IPS DF 19.7 (cell line): Measurements from ENCODE around the gene OR4E2.
"Not testable (repeated sequence)": the region's sequence is repeated elsewhere in the genome, so short reads cannot be mapped to it uniquely, and the experiment has no call there.

ENCODE experiments used
- DNase-seq: peaks from one replicate; pipeline ENCODE4 v3.0.0-alpha.2; 2013; ENCODE audit warnings: low read depth, low spot score

OR4E2 gene

DNA sequence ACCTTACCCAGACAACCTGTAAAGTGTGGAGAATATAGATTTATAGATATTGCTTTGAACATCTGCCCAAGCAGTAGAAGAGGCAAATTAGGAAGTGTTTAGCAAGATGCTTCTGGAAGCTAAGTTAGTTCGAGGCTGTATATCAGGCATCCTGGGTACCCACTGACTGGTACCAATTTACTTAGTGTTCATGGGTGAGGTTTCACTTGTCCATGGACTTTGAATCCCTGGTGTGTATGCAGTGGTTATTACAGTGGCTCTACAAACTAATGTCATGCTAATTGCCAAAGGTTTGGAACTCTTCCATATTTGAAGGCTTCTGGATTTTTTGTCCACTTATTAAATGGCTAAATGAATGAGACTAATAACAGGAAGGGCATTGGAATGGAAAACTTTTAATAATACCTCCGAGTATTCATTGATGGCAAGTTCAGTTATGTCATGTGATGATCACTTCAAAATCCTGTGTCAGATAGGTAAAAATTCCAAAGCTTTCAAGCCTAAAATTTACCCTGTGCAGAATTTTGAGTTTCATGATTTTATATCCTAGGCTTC, at the start of gene OR4E2:
OR4E2 (plus strand) TSS at position 505 of the 555 bp plus-strand sequence. CDS start 11,248 bp downstream, outside the sequence.
- no peak for DNase-seq

DNA sequence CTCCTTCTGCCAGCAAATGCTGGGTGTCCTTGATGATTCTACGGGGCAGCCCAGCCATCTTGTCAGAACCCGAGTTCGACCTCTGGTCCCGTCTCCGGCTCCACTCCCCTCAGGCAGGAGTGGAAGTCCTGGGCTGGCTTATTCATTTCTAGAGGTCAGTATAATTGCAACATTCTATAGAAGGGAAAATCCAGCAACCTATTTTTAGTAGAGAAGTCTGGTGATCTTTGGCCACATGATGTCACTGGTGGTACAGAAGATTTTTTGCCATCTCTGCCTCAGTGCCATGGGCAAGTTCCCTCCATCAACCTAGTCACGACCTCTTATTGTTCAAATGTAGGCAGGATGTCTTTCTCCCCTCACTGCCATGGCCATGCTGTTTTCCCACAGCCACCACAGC, 41.3 kb upstream of the OR4E2 start:
- DNase-seq, result no peak

DNA sequence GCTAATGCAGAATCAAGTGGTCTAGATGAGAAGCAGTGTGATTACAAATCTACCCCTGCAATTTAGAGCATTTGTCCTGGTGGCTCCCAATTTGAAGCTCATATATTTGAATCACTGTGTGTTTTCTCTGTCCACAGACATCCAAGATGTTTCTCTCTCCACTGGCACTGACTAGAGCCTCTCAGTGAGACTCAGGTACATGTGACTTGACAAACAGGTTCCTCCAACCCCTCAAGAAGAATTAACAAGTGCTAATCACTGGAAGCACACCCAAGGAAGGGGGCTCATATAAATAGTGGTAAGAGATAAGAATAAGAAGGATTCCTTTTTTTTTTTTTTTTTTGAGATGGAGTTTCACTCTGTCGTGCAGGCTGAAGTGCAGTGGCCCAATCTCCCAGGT, 39.4 kb upstream of the OR4E2 start:
- no peak for DNase-seq

DNA sequence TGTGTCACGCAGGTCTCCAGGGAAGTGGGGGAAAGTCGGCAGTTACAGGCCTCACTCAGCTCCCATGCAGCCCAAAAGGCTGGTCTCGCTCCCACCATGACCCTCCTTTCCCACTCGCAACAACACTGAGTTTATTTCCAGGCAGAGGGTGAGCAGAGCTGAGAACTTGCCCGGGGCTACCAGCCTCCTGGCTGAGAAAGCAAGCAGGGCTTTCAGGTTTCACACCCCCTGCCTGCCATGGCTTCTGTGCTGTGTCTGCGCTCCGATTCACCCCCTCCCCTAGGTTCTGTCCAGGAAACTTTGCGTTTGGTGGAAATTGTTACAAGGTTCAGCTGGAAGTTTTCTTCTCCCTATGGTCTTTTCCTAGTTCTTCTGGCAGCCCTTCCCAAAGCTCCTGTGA, 36.0 kb upstream of the OR4E2 start:
- no peak for DNase-seq

DNA sequence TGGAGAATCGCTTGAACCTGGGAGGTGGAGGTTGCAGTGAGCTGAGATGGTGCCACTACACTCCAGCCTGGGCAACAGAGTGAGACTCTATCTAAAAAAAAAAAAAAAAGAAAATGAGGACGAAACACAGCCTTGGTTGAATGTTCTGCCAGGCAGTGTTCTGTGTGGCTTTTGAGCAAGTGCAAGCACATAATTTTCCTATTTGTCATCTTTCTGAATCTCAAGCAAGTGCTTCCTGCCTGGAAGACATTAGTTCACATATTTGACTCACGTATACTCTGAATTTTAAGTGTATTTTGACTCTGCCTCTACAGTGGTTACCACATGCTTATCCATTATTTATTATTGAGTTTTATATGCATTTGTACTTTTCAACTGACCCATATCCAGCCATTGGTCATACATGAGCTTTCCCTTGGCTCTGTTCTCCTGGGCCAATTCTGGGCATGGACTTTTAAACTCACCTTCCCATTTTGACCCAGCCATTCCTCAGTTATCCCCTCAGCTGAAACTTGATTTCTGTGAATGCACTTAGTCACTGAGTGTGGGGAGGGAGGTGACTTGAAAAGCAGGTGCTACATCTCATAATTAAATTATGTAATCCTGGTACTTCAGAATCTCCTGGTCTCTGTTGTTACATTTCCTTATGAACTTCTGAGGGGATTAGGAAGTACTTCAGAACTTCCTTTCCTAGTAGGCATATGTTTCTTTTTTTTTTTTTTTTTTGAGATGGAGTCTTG, 27.0 kb upstream of the OR4E2 start:
- no peak for DNase-seq

DNA sequence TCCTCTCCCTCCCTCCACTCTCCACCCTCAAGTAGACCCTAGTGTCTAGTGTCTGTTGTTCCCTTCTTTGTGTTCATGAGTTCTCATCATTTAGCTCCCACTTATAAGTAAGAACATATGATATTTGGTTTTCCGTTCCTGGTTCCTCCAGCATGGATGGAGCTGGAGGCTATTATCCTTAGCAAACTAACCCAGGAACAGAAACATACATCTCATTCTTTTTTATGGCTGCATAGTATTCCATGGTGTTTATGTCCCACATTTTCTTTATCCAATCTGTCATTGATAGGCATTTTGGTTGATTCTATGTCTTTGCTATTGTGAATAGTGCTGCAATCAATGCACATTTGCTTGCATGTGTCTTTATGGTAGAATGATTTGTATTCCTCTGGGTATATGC, 23.1 kb upstream of the OR4E2 start:
- not testable (repeated sequence) for DNase-seq

DNA sequence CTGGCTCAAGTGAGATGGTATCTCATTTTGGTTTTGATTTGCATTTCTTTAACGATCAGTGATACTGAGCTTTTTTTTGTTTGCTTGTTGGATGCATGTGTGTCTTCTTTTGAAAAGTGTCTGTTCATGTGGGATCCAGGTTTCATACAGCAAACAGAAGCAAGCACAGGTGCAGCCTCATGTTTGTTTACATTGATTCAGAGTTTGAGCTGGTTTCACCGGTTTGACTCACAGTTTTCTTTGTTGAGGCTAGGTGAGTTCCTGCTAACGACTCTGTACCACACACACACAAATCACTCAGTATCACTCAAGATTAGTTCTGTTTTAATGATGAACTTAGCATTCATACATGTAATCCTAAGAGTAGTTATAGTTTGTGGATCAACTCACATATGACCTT, 22.6 kb upstream of the OR4E2 start:
- DNase-seq, result no peak

DNA sequence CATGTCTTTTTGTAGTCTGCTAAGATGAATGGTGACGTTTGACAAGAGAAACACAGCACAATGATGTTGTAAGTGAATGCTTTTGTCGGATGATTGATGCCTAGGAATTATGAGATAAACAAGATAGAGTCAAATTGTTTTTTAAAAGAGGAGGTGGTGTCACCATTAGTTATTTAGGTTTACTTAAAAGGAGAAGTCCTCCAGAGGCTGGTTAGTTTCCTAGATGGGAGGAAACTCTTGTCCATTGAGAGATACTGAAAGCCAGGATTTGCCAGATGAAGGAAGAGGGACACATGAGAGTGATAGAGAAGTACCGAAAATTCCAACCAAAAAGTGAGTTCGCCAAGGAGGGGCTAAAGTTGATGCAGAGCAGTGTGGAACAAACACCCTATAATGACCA, 18.8 kb upstream of the OR4E2 start, which contains the start of gene OR10G2:
OR10G2 (minus strand) TSS at position 101 of the 400 bp plus-strand sequence; CDS start at position 3, 98 bp downstream.
- DNase-seq, result no peak

DNA sequence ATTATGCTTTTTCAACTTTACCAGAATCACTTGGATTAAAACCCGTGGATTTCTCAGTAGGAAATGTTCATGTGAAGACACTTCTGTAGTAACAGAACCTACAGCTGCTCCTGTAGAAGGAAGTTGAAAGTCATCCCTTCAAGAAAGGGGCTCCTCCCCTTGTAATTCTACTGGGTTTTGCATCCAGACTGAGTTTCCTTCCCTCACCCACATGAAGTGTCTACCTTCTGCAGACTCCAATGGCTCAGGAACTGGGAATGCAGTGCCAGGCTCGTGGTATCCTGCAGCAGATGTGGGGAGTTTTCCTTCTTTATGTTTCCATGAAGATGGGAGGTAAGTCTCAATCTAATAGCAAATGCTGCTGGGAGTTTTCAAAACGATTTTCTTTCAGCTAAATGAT, 11.0 kb upstream of the OR4E2 start:
- no peak for DNase-seq

GRCh38 chr14:21643407-21643806, 10.2 kb upstream of the OR4E2 start:
- no peak for DNase-seq

DNA sequence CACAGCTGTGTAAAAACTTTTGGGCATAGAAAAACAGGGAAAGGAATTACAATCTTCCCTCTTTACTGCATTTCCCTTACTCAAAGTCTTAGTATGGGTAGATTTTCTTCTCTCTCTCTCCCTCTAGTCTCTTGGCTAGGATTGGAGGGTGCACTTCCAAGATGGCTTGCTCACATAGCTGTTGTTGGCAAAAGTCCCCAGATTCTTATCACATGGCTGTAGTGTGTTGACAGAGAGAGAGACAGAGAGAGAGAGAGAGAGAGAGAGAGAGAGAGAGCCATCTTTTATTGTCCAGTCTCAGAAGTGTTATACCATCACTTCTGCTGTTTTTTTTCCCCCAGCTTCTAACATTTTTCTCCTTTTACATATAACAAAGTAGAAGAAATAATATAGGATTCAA, 6.3 kb upstream of the OR4E2 start:
- DNase-seq, result no peak

GRCh38 chr14:21652209-21652808, 1.3 kb upstream of the OR4E2 start:
- DNase-seq, result no peak

DNA sequence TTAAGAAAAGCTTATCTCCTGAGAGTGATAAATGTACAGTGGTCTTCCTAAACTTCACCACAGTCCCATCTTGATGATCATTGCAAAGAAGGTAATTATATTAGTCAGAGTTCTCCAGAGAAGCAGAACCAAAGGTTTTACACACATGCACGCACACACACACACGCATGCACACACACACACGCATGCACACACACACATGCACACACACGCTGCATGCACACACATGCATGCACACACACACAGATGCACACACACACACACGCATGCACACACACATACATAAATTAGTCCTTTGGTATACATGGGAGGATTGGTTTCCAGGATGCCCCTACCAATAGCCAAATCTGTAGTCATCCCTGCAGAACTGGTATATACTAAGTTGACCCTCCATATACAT, 580 bp downstream of the OR4E2 start:
- no peak for DNase-seq

DNA sequence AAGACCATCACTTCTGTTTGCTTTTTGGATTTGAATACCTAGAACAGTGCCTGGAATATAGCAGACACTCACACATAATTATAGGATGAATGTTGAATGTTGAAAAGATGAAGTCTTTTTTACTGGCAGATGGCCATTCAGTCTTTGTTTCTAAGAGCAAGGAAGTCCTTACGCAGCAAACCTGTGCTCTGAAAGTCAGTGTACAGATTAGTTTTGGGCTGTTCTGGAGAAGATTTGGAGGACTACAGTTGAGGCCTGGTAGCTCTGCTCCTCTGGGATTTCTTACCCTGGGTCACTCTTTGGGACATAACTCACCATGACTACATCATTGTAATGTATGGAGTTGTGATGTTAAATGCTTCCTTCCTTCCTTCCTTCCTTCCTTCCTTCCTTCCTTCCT, 3.3 kb downstream of the OR4E2 start:
- DNase-seq, result no peak

DNA sequence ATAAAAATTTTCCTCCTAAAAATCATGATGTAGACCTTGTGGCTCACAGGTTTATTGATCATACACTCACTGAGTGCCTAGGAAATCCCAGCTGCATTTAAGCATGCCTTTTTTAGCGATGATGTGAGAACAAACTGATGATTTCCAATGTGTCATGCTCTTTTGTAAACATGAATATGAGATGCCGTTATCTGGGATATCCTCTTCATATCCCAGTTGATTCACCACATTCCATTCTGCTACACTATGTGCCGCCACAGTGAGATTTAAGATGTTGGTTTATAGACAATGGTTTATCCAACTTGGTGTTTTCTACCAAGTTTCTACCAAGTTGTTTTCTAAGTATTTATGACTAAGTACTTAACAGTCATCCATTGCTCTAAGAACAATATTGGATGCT, 14.7 kb downstream of the OR4E2 start:
- DNase-seq, result no peak

DNA sequence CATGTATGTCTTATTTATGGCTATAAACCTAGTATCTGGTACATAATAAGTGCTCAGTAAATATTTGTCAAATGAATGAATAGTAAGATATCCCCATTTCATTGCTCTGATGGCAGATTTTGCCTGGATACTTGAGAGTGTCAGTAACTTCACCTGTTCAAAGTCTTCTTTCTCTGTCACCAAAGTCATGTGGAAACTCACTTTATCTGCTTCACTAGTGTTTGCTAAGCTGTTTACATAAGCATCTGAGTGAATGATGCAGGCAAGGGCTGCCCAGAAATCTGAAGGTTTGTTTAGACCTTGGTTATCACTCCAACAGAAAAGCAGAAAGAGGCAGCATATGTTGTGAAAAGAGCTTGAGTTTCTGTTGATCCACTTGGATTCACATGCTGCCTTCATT, 15.6 kb downstream of the OR4E2 start:
- no peak for DNase-seq

DNA sequence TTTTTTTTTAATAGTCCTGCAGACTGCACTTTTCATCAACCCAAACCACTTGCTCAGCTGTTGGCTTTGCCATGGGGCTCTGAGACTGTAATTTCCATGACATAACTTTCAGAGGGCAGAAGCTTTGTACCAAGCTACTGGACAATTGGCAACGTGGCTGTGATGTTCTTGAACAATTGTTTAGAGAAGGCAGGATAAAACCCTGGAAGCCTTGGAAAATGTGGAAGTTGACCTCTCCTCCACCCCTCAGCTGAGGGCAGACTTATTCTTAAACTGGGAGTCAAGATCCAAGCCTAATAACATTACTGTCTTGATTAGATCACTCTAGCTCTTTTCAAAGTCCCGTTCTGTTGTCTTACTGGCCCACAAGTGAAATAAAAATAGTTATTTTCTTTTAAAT, 17.7 kb downstream of the OR4E2 start:
- no peak for DNase-seq

GRCh38 chr14:21672116-21672515, 18.5 kb downstream of the OR4E2 start:
- DNase-seq, result no peak

DNA sequence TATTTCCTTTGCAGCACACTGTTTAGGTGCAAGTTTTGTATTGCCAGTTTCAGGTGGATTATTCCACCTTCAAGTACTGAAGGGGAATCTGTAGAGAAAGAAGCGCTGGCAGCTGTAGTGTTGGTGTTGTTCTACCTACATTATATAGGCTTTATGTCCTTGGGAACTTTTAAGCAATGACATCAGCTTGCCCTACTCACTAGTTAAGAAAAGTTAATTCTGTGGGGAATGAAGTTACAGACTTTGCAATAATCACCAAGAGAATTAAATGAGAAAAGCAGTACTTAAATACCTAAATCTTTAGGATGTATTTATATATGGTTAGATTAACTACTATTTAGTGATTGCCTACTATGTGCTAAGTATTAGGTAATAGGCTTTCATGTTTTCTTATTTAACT, 20.1 kb downstream of the OR4E2 start, which contains the start of gene OR4E1:
OR4E1 (minus strand) TSS at position 101 of the 400 bp plus-strand sequence. CDS start 2,883 bp downstream, outside the sequence.
- no peak for DNase-seq

DNA sequence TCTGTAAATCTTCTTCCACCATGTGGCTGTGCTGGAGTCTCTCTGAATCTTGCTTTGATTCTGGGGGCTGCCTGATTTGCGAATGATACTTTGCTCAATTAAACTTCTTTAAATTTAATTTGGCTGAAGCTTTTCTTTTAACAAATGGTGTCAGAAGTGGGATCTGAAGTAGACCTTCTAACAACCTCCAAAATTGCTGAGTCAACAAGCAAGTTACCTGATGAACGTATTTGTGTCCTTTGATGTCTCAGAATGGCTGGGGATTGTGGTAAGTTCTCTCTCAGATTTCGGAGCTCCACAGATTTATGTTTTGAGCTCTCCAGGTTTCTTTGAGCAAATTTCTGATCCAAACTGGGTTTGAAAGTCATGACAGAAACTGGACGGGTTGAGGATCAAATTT, 21.9 kb downstream of the OR4E2 start:
- DNase-seq, result no peak

DNA sequence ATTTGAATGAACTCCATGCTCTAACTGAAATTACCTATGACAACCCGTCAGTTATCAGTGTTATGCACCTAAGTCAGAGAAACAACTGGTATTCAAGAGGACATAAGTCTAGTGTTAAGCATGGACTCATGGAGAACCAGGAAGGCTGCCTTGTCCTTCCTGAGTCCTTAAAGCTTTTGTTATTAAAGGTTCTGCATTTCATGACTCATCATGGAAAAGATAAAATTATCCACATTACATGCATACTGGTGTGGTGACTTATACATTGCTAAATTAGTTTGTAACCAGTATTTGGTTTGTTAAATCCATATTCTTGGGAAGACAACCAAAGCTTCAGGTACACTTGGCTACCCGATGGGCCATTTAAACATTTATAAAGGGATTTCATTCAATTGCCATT, 26.4 kb downstream of the OR4E2 start:
- DNase-seq, result no peak

- DNase-seq, result no peak
Observed at GRCh38 chr14:21686468-21686867, 32.8 kb downstream of the OR4E2 start.

DNA sequence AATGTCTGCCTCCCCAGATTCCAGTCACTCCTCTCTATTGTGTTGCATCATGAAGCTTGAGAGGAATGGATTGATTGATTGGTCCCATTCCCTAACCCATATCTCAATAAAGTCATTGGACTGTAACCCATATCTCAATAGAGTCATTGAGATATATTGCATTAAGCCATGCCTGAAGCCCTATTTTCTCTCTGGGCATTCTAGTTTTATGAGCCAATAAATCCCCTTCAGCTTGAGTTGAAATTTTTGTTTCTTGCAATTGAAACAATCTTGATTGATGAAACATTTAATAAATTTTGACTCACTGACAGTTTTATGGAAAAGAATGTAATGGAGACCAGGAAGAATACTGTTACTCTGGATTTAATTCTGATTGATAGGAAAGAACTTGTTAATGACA, 40.8 kb downstream of the OR4E2 start:
- DNase-seq, result no peak
